HG02798 (cell line): Measurements from ENCODE around the gene RGS18.
"Not testable (repeated sequence)": the region's sequence is repeated elsewhere in the genome, so short reads cannot be mapped to it uniquely, and the experiment has no call there.

ENCODE experiments used
- ATAC-seq: cut with Tn5 transposase; IDR thresholded peaks from one replicate; pipeline ENCODE4 v1.9.1; 2021; ENCODE audit warnings: mild to moderate bottlenecking; ENCODE audit not compliant: unreplicated experiment, poor library complexity

The RGS18 gene

GRCh38 chr1:192162376-192162775 is 4.1 kb downstream of the RGS18 start:
- ATAC-seq: no peak

GRCh38 chr1:192165002-192165401 is 6.7 kb downstream of the RGS18 start:
- ATAC-seq: not testable (repeated sequence)

GRCh38 chr1:192167011-192167410 is 8.7 kb downstream of the RGS18 start:
- ATAC-seq: no peak

GRCh38 chr1:192167911-192168700 is 9.8 kb downstream of the RGS18 start:
- no peak for ATAC-seq

GRCh38 chr1:192168964-192169363 is 10.7 kb downstream of the RGS18 start:
- ATAC-seq: no peak

- ATAC-seq: no peak
Observed at GRCh38 chr1:192170196-192170984, 12.1 kb downstream of the RGS18 start.

GRCh38 chr1:192171123-192171522 is 12.9 kb downstream of the RGS18 start:
- no peak for ATAC-seq

- ATAC-seq: no peak
Observed at GRCh38 chr1:192175971-192176370, 17.7 kb downstream of the RGS18 start.

- no peak for ATAC-seq
Observed at GRCh38 chr1:192183788-192184187, 25.5 kb downstream of the RGS18 start.

- no peak for ATAC-seq
Observed at GRCh38 chr1:192186197-192186596, 27.9 kb downstream of the RGS18 start.

GRCh38 chr1:192190066-192190465 is 31.8 kb downstream of the RGS18 start:
- ATAC-seq: no peak

- no peak for ATAC-seq
Observed at GRCh38 chr1:192201303-192201702, 43.0 kb downstream of the RGS18 start.

GRCh38 chr1:192224396-192224795 is 66.1 kb downstream of the RGS18 start:
- no peak for ATAC-seq

GRCh38 chr1:192224846-192225245 is 66.6 kb downstream of the RGS18 start:
- no peak for ATAC-seq

- no peak for ATAC-seq
Observed at GRCh38 chr1:192225266-192225665, 67.0 kb downstream of the RGS18 start.

- no peak for ATAC-seq
Observed at GRCh38 chr1:192225703-192226102, 67.4 kb downstream of the RGS18 start.

- no peak for ATAC-seq
Observed at GRCh38 chr1:192227330-192227729, 69.1 kb downstream of the RGS18 start.

GRCh38 chr1:192227980-192228379 is 69.7 kb downstream of the RGS18 start:
- ATAC-seq: not testable (repeated sequence)

- no peak for ATAC-seq
Observed at GRCh38 chr1:192232817-192233417, 74.7 kb downstream of the RGS18 start.

- no peak for ATAC-seq
Observed at GRCh38 chr1:192235127-192235526, 76.9 kb downstream of the RGS18 start.
